Measurements from ENCODE around the gene RELN. TPM values are rescaled to one million over a fixed set of nuclear protein-coding genes. Genes with fewer than 3 reads are reported as not detected.

The RELN gene
- total and polyA plus RNA-seq, 2 donors (not counting 1 experiment from before 2014, with no cell fraction given), result 0.33 to 31.8 TPM

DNA sequence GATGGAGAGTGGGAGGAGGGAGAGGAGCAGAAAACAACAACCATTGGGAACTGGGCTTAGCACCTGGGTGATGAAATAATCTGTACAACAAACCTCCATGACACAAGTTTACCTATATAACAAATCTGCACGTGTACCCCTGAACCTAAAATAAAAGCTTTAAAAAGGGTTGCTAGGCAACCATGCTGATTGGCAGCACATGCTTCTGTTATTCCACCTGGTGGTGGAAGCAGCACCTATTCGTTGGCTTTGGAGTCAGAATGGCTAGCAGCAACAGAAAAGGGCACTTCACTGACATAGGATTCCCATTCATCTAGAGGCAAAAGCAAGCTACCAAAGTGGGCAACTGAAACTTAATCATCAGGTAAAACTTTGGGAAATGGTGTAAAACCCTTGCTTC is 57.1 kb downstream of the RELN start:
- Histone ChIP-seq H3K4me2 (ENCODE audit: extremely low read depth, insufficient read depth, low read length) (no peak overlapping the region), H3K4me1 (ENCODE audit: control insufficient read depth, extremely low read depth, insufficient read depth, low read length) (no peaks in the 10 kb centered on the region), H3K9ac (ENCODE audit: insufficient read depth, low read length) (no peak overlapping the region), H3K27ac (ENCODE audit: insufficient read depth, low read length) (no peak overlapping the region), H3K36me3 (ENCODE audit: control insufficient read depth, insufficient read depth, low read length) (no peaks in the 10 kb centered on the region), H4K20me1 (ENCODE audit: control insufficient read depth, extremely low read depth, insufficient read depth, low read length) (no peaks in the 10 kb centered on the region), H3K9me3 (ENCODE audit: control insufficient read depth, insufficient read depth, low read depth, low read length) (no peaks in the 10 kb centered on the region), H3K79me2 (ENCODE audit: control insufficient read depth, insufficient read depth, low read length) (no peaks in the 10 kb centered on the region), H2AFZ (ENCODE audit: low read length) (no peak overlapping the region), H3K27me3 (ENCODE audit: control insufficient read depth, insufficient read depth, low read length) (no peaks in the 10 kb centered on the region), H3K4me3 (replicated peaks in 1 of 4; ENCODE audit: control extremely low read depth in 1 of 4, insufficient read depth in 1 of 4, low read depth in 3 of 4, low read length in 4 of 4) (no peak overlapping the region)
- no peak for DNase-seq (ENCODE audit: low read depth in 2 of 2)
- no peak for TF ChIP-seq EZH2 (IDR thresholded peaks at IDR 0.05; ENCODE audit: low read length, missing control alignments)
- TF ChIP-seq, protein P1, sequence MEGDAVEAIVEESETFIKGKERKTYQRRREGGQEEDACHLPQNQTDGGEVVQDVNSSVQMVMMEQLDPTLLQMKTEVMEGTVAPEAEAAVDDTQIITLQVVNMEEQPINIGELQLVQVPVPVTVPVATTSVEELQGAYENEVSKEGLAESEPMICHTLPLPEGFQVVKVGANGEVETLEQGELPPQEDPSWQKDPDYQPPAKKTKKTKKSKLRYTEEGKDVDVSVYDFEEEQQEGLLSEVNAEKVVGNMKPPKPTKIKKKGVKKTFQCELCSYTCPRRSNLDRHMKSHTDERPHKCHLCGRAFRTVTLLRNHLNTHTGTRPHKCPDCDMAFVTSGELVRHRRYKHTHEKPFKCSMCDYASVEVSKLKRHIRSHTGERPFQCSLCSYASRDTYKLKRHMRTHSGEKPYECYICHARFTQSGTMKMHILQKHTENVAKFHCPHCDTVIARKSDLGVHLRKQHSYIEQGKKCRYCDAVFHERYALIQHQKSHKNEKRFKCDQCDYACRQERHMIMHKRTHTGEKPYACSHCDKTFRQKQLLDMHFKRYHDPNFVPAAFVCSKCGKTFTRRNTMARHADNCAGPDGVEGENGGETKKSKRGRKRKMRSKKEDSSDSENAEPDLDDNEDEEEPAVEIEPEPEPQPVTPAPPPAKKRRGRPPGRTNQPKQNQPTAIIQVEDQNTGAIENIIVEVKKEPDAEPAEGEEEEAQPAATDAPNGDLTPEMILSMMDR (conservative IDR thresholded peaks at IDR 0.05 in 1 of 2, IDR thresholded peaks at IDR 0.05 in 1 of 2; ENCODE audit: low read depth in 1 of 2, low read length in 2 of 2), result no peak

DNA sequence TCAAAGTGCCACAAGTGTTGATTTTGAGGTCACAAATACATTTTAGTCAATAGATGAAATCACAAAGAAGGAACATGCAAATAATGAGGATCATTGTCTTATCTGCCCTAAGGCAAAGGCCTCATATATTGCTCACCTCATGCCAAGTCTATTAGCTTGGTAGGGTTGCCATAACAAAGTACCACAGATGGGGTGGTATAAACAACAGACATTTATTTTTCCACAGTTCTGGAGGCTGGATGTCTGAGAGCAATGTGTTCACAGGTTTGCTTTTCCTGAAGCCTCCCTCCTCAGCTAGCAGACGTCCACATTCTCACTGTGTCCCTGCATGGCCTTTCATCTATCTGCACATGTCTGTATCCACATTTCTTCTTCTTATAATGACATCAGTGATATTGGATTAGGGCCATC is 59.6 kb downstream of the RELN start:
- no peaks in the 10 kb centered on the region for H3K36me3 ChIP-seq (ENCODE audit: control insufficient read depth, insufficient read depth, low read length)
- no peak for DNase-seq (ENCODE audit: low read depth in 2 of 2)
- no peak overlapping the region for H2AFZ ChIP-seq (ENCODE audit: low read length)
- no peaks in the 10 kb centered on the region for H3K27me3 ChIP-seq (ENCODE audit: control insufficient read depth, insufficient read depth, low read length)
- H4K20me1 ChIP-seq (ENCODE audit: control insufficient read depth, extremely low read depth, insufficient read depth, low read length), result no peaks in the 10 kb centered on the region
- H3K27ac ChIP-seq (ENCODE audit: insufficient read depth, low read length), result no peak overlapping the region
- no peak overlapping the region for H3K9ac ChIP-seq (ENCODE audit: insufficient read depth, low read length)
- H3K4me3 ChIP-seq (replicated peaks in 1 of 4; ENCODE audit: control extremely low read depth in 1 of 4, insufficient read depth in 1 of 4, low read depth in 3 of 4, low read length in 4 of 4), result no peak overlapping the region
- no peaks in the 10 kb centered on the region for H3K9me3 ChIP-seq (ENCODE audit: control insufficient read depth, insufficient read depth, low read depth, low read length)
- H3K4me1 ChIP-seq (ENCODE audit: control insufficient read depth, extremely low read depth, insufficient read depth, low read length), result no peaks in the 10 kb centered on the region
- no peaks in the 10 kb centered on the region for H3K79me2 ChIP-seq (ENCODE audit: control insufficient read depth, insufficient read depth, low read length)
- TF ChIP-seq EZH2 (IDR thresholded peaks at IDR 0.05; ENCODE audit: low read length, missing control alignments), result no peak
- TF ChIP-seq, protein P1 (conservative IDR thresholded peaks at IDR 0.05 in 1 of 2, IDR thresholded peaks at IDR 0.05 in 1 of 2; ENCODE audit: low read depth in 1 of 2, low read length in 2 of 2), result no peak
- H3K4me2 ChIP-seq (ENCODE audit: extremely low read depth, insufficient read depth, low read length), result no peak overlapping the region

DNA sequence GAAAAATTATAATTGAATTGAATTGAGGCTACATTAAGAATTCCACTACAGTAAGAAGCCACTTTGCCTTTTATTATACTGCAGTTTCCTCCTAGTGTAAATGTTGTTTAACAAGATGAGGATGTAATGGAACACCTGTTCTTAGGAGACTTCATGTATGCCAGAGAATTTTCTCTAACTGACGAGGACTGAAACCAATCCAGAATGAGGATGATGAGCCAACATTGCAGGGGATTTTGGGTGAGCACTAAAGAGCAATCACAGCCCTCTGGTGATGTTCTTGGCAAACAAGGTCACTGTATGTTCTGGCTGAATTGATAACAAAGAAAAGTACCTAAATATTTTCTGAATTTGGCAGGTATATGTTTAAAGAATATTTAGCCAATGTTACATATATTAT is 60.9 kb downstream of the RELN start:
- no peak overlapping the region for H2AFZ ChIP-seq (ENCODE audit: low read length)
- no peaks in the 10 kb centered on the region for H3K9me3 ChIP-seq (ENCODE audit: control insufficient read depth, insufficient read depth, low read depth, low read length)
- H3K4me3 ChIP-seq (replicated peaks in 1 of 4; ENCODE audit: control extremely low read depth in 1 of 4, insufficient read depth in 1 of 4, low read depth in 3 of 4, low read length in 4 of 4), result no peak overlapping the region
- no peak overlapping the region for H3K9ac ChIP-seq (ENCODE audit: insufficient read depth, low read length)
- no peaks in the 10 kb centered on the region for H4K20me1 ChIP-seq (ENCODE audit: control insufficient read depth, extremely low read depth, insufficient read depth, low read length)
- no peak overlapping the region for H3K4me2 ChIP-seq (ENCODE audit: extremely low read depth, insufficient read depth, low read length)
- H3K4me1 ChIP-seq (ENCODE audit: control insufficient read depth, extremely low read depth, insufficient read depth, low read length), result no peaks in the 10 kb centered on the region
- no peak for TF ChIP-seq EZH2 (IDR thresholded peaks at IDR 0.05; ENCODE audit: low read length, missing control alignments)
- TF ChIP-seq, protein P1 (conservative IDR thresholded peaks at IDR 0.05 in 1 of 2, IDR thresholded peaks at IDR 0.05 in 1 of 2; ENCODE audit: low read depth in 1 of 2, low read length in 2 of 2), result no peak
- no peak overlapping the region for H3K27ac ChIP-seq (ENCODE audit: insufficient read depth, low read length)
- H3K27me3 ChIP-seq (ENCODE audit: control insufficient read depth, insufficient read depth, low read length), result no peaks in the 10 kb centered on the region
- no peak for DNase-seq (ENCODE audit: low read depth in 2 of 2)
- H3K36me3 ChIP-seq (ENCODE audit: control insufficient read depth, insufficient read depth, low read length), result no peaks in the 10 kb centered on the region
- no peaks in the 10 kb centered on the region for H3K79me2 ChIP-seq (ENCODE audit: control insufficient read depth, insufficient read depth, low read length)

All from fibroblast of lung (primary cell).